Brain microvascular endothelial cell (primary cell): ENCODE results near the gene SLC39A10.

Source experiments
- DNase-seq: peaks from one replicate; pipeline ENCODE4 v3.0.0-alpha.2; 2020
- H3K27ac ChIP-seq: fragments of 250-450 bp; sonication (Bioruptor Pico); 2 replicates; pipeline ENCODE4 v1.5.1; 2020; ENCODE audit warnings: mild to moderate bottlenecking, moderate library complexity
- H3K27me3 ChIP-seq: fragments of 250-450 bp; sonication (Bioruptor Pico); replicated peaks from 2 replicates; pipeline ENCODE4 v1.5.1; 2020; ENCODE audit warnings: mild to moderate bottlenecking
- H3K36me3 ChIP-seq: fragments of 250-450 bp; sonication (Bioruptor Pico); replicated peaks from 2 replicates; pipeline ENCODE4 v1.5.1; 2020; ENCODE audit warnings: mild to moderate bottlenecking
- H3K4me3 ChIP-seq: 2 replicates; pipeline ENCODE4 v1.5.1; 2011; ENCODE audit warnings: low read depth, mild to moderate bottlenecking, control low read depth, low read length, moderate library complexity
- CTCF ChIP-seq: IDR thresholded peaks from 2 replicates; pipeline ENCODE4 v1.5.1; 2011; ENCODE audit warnings: low read depth, mild to moderate bottlenecking, moderate library complexity, low read length, control low read depth, inconsistent platforms; ENCODE audit errors: missing control alignments
- in situ Hi-C: cut with HindIII; loops from 2 replicates; pipeline ENCODE4 v1.10.0; 2017; ENCODE audit warnings: low sequenced_read_pairs, low pct_ligation_motif_present

SLC39A10 gene

GRCh38 chr2:195759877-195760276, 102.9 kb downstream of the SLC39A10 start:
- in situ Hi-C loops, result no loop called here
- TF ChIP-seq CTCF, result no peak
- Histone ChIP-seq H3K4me3 (no peak overlapping the region), H3K36me3 (no peaks in the 10 kb centered on the region), H3K27ac (no peak overlapping the region), H3K27me3 (no peaks in the 10 kb centered on the region)
- no peak for DNase-seq

GRCh38 chr2:195763866-195764265, 106.8 kb downstream of the SLC39A10 start:
- Histone ChIP-seq H3K36me3 (no peaks in the 10 kb centered on the region), H3K27ac (no peak overlapping the region), H3K27me3 (no peaks in the 10 kb centered on the region), H3K4me3 (no peak overlapping the region)
- in situ Hi-C loops, result no loop called here
- no peak for TF ChIP-seq CTCF
- DNase-seq, result no peak

- Histone ChIP-seq H3K27ac (no peak overlapping the region), H3K27me3 (no peaks in the 10 kb centered on the region), H3K36me3 (no peaks in the 10 kb centered on the region), H3K4me3 (no peak overlapping the region)
- in situ Hi-C loops, result no loop called here
- no peak for DNase-seq
- TF ChIP-seq CTCF, result no peak
Measured at GRCh38 chr2:195766691-195767090, 109.7 kb downstream of the SLC39A10 start.

GRCh38 chr2:195768431-195768830, 111.4 kb downstream of the SLC39A10 start:
- no peak for DNase-seq
- in situ Hi-C loops, result no loop called here
- H3K27me3 ChIP-seq, result no peaks in the 10 kb centered on the region
- no peak overlapping the region for H3K4me3 ChIP-seq
- TF ChIP-seq CTCF, result no peak
- no peak overlapping the region for H3K27ac ChIP-seq
- H3K36me3 ChIP-seq, result no peaks in the 10 kb centered on the region

GRCh38 chr2:195769975-195770374, 112.9 kb downstream of the SLC39A10 start:
- in situ Hi-C loops, result no loop called here
- H3K4me3 ChIP-seq, result no peak overlapping the region
- H3K36me3 ChIP-seq, result no peaks in the 10 kb centered on the region
- H3K27me3 ChIP-seq, result no peaks in the 10 kb centered on the region
- H3K27ac ChIP-seq, result no peak overlapping the region
- no peak for TF ChIP-seq CTCF
- no peak for DNase-seq

- in situ Hi-C loops, result no loop called here
- peak; percentile 19 for TF ChIP-seq CTCF
- H3K36me3 ChIP-seq, result no peaks in the 10 kb centered on the region
- H3K27me3 ChIP-seq, result no peaks in the 10 kb centered on the region
- H3K27ac ChIP-seq, result no peak overlapping the region
- no peak overlapping the region for H3K4me3 ChIP-seq
- DNase-seq, result peak; percentile 46
Measured at GRCh38 chr2:195779491-195779890, 122.5 kb downstream of the SLC39A10 start.
